Left ventricle myocardium superior (tissue), 1 donor: Measurements from ENCODE around the gene WDR31. TPM values are rescaled to one million over a fixed set of nuclear protein-coding genes. Genes with fewer than 3 reads are reported as not detected.
"Not testable (repeated sequence)": the region's sequence is repeated elsewhere in the genome, so short reads cannot be mapped to it uniquely, and the experiment has no call there.

Experiments
- ATAC-seq: fragments of 200-7000 bp; cut with Tn5 transposase; one replicate; pipeline ENCODE4 v1.9.1; 2020; ENCODE audit warnings: mild to moderate bottlenecking, moderate library complexity
- DNase-seq: peaks from one replicate; pipeline ENCODE4 v3.0.0-alpha.2; 2020
- intact Hi-C: fragments of 100-400 bp; cut with micrococcal nuclease; formaldehyde crosslinking; loops from one replicate; pipeline ENCODE4 v1.11.0; 2022
- total RNA-seq: library from RNA; stranded (reverse); fragmentation: NEBNext Ultra II Directional; extraction: Animal tissue kit (Norgen Biotek cat#: 25700); gene quantifications from one replicate; pipeline ENCODE4 v1.2.1, GENCODE V29; 2021
- donor health status: DM: no; HTN: yes; CAD: no; lungs with severe emphysema.

Gene WDR31
- total RNA-seq, 1 donor from 2014 or later: 12.9 TPM

DNA sequence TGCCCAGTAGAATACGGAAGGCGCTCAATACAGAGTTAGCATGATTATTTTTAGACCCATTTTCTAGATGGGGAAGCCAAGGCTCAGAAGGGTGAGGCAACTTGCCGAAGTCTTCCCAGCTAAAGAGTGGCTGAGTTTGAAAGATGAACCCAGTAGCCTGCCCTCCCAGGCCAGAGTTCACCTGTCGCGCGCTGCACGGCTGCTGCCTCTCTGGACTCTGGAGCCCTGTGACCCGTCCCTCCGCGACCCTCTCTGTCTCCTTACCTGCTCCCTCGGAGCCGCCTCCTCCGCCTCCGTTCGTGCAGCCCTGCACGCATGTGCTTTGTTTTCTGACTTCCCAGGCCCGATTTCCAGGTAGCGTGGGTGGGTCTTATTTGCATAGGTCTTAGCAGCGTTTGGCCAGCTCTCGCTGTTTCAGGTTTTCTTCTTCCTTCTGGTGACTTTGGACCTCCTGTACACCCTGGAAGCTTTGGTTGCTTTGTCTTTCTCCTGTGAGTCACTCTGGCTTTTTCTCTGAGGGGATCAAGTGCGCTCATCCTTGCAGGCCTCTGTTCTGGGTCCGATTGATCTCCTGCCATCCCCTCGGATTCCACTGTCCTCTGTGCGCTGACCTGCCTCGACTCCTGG, 37.2 kb downstream of the WDR31 start, which contains the start of gene RNF183:
TSS of gene RNF183 (minus strand) at position 585 of the 627 bp plus-strand sequence. CDS start 5,192 bp downstream, outside the sequence.
- intact Hi-C loops: no loop called here
- ATAC-seq: no peak
- no peak for DNase-seq

DNA sequence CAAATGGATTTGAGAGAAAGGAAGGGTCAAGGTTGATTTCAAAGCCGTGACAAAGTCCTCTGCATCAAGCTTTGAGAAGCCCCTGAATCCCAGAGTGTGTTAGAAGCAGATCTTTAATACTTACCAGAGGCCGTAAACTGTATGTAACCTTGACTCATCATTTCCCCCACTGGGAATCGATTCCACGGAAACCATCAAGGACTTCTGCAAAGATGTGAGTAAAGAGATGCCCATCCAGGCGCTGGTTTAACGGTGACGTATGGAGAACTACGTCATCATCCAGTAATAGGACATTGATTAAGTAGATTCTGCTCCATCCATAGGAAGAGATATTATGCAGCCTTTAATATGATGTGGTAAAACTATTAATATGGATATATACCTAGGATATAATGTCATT, 38.5 kb downstream of the WDR31 start:
- intact Hi-C loops: no loop called here
- DNase-seq (no peak), ATAC-seq (no peak)

DNA sequence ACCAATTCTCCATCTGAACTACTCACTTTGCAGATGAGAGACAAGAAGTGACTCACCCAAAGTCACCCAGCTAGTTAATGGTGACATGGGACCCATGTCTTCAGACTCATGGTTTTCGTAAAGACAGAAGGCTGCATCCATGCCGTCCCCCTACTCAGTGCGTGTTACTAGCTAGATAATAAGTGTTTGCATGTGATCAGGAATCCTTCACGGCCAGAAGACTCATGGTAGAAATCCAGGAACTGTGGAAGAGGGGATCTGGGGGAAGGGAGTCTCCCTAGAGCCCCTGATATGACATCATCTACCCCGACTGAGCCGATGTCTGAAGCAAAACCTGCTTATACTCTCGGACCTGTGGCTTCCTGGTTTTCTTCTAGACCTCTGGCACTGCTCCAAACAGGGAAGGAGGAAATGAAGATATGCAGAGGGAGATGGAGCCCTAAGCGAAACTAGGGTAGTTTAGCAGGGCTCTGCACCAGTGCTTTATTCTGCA, 40.2 kb downstream of the WDR31 start:
- no peak for DNase-seq
- intact Hi-C loops: no loop called here

DNA sequence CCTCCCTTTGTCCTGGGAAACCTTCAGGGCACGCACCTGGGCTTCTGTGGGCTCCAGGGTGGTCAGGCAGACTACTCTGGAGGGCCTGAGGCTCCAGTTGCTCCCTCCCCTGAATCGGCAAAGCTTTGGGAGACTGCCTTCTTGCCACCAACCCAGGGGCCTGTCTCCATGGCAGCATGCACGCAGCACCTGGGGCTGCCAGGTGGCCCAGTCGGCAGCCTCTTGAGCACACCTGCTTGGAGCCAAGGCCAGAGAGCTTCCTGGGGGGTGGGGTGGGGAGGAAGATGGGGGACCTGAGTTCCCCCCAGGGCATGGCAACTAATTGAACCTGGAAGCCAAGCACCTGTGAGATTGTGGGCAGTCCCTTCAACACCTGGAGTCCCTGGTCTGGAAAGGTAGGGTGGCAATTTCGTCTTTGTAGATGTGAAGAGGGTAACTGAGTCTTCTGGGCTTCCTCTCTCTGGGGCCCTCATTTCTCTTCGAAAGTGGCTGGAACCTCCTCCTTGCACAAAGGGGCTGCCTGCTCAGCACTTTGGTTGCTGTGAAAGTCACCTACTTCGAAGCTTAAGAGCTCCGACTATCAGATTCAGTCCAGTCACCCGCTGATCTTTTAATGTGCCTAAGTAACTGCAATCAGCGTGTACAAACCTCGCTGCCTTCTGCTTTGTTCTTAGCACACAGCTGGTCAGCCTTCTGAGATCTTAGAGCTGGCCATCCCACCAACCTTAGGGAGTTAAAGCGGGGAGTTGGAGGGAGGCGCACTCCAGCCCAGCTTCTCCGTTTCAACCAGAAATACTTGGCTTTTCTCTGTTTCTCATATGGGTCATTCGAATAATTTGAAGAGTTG, 40.9 kb downstream of the WDR31 start:
- intact Hi-C loops: no loop called here
- ATAC-seq (no peak), DNase-seq (no peak)

More for the DNA sequence above, 40.2 kb downstream of the WDR31 start:
- no peak for ATAC-seq

DNA sequence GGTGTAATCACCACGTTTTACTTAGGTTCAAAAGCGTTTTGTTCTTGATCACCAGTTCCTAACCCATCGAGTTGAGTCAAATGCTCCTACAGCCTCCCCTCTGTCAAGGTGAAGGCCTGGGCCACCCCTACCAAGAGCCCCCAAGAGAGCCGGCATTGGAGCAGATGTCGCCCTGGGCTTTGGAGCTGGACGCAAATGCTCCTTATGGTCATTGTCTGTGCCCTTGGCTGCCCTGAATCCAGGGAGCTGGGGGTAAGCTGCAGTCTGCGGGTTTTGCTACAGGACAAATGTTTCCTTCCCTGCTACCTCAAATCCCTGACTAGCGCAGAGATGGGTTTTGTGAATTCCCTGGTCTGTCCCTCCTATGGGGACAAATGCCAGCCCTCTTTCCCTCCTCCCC, 41.8 kb downstream of the WDR31 start:
- DNase-seq (no peak), ATAC-seq (no peak)
- intact Hi-C loops: no loop called here

DNA sequence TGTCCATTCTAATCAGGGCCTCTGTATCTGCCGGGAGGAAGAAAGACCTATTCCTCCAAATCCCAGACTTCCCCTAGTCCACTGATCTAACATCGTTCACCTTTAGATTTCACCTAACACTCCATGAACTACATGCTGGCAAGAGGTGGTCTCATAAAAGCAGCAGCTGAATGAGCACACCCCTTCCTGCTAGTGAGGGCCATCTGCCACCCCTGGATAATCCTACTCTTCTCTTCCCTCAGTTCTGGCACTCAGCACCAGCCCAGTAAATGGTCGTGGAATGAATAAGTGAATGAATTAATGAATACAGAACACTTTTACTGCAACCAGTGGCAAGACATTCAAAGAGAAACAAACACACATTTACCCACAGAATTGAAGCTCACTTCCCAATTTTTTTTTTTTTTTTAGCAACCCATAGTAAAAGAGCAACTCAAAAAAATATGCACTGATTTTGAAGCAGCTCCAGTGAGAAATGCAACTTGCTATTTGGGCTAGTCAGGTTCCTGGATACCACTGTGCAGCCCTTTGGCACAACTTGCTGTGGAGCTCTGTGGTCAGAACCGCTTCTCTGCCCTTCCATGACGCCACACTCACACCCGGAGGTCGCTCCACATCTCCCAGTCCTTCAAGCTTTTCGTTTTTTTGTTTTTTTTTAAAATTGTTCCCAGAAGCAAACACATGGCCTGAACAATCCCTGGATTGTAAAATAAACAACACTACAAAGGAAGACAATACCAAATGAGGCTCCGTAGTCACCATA, 43.1 kb downstream of the WDR31 start:
- ATAC-seq (no peak), DNase-seq (no peak)
- intact Hi-C loops: no loop called here

DNA sequence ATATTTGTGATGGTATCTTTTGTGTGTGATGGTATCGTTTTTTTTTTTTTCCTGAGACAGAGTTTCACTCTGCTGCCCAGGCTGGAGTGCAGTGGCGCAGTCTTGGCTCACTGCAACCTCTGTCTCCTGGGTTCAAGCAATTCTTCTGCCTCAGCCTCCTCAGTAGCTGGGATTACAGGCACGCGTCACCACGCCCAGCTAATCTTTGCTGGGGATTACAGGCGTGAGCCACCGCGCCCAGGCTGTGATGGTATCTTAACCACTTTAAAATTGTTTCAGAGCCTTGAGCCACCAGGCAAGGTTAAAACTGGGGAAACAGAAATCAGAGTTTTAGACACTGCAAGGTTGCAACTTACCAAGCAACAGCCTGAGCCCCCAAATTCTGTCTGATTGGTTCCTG, 43.8 kb downstream of the WDR31 start:
- intact Hi-C loops, DNase-seq, ATAC-seq: not testable (repeated sequence)

DNA sequence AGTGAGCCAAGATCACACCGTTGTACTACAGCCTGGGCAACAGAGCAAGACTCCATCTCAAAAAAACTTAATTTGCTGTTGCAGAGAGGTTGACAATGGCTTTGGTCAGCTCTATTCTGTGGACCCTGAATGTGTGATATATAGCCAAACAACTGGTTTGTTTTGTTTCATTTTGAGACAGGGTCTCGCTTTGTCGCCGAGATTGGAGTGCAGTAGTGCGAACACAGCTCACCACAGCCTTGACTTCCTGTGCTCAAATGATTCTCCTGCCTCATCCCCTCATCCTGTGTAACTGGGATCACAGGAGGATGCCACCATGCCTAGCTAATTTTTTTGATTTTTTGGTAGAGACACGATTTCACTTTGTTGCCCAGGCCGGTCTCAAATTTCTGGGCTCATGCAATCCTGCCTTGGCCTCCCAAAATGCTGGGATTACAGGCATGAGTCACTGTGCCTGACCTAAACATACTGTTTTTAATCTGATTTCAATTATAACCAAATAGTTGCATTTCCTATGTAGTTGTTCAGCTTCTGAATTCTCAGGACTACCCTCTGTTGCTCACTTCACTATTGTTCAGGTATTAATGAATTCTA, 46.7 kb downstream of the WDR31 start:
- no peak for ATAC-seq
- intact Hi-C loops: no loop called here

DNA sequence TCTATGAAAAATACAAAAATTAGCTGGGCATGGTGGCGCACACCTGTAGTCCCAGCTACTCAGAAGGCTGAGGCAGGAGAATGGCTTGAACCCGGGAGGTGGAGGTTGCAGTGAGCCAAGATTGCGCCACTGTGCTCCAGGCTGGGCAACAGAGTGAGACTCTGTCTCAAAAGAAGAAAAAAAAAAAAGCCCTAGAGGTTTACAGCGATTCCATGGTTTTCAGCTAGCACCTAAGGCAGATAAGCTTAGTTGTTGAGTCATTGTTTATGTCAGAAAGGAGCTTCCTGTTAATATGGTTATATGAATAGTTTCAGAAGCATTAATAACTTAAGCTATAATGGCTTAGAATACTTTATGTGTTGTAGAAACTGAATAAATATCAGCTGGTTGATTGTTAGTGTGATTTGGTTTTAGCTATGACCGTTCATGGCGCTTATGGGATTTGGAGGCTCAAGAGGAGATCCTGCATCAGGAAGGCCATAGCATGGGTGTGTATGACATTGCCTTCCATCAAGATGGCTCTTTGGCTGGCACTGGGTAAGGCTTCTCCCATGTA, 49.9 kb downstream of the WDR31 start:
- DNase-seq (no peak), ATAC-seq (no peak)
- intact Hi-C loops: no loop called here

More for the DNA sequence above, 46.7 kb downstream of the WDR31 start:
- no peak for DNase-seq

DNA sequence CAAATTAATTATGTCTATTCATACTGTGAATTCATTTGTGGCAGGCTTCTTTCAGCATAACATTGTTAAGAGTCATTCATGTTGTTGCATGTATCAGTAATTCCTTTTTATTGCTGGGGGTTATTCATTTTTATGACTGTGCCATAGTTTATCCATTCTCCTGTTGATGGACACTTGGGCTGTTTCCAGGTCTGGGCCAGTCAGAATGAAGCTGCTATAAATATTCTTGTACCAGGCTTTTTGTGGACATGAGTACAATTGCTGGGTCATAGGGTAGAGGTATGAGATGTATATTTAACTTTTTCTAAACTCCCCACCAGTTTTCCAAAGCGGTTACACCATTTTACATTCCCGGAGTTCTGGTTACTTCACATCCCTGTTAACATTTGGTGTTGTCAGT, 51.0 kb downstream of the WDR31 start:
- DNase-seq: no peak
- ATAC-seq: peak; percentile 84
- intact Hi-C loops: no loop called here

DNA sequence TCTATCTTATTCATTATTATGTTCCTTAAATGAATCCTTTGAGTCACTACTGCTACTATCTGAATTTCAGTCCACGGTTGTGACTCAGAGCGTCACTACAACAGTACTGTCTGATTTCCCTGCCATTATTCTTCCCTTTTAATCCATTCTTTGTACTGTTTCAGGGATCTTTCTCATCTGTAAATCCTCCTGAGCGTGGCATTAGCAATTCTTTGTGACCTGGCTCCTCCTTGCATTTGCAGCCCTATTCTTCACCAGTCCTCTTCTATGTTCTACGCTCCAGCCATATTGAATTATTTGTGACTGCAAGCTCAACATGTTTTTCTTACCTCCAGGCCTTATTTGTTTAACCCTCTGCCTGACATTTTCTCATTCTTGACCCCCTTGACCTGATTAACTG, 58.7 kb downstream of the WDR31 start:
- no peak for ATAC-seq
- intact Hi-C loops: no loop called here
- DNase-seq: no peak

DNA sequence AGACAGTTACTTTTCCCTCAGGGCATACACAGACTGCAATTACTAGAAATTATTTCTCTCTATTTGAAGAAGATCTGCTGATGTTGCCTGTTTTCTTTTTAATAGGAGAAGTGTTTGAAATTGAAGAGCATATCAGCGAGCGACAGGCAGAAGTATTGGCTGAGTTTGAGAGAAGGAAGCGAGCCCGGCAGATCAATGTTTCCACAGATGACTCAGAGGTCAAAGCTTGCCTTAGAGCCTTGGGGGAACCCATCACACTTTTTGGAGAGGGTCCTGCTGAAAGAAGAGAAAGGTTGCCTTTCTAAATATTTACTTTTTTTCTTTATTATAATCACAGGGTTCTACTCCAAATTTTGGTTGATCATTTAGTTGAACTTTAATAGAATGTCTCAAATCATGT, 61.2 kb downstream of the WDR31 start:
- intact Hi-C loops: no loop called here
- no peak for ATAC-seq
- no peak for DNase-seq

DNA sequence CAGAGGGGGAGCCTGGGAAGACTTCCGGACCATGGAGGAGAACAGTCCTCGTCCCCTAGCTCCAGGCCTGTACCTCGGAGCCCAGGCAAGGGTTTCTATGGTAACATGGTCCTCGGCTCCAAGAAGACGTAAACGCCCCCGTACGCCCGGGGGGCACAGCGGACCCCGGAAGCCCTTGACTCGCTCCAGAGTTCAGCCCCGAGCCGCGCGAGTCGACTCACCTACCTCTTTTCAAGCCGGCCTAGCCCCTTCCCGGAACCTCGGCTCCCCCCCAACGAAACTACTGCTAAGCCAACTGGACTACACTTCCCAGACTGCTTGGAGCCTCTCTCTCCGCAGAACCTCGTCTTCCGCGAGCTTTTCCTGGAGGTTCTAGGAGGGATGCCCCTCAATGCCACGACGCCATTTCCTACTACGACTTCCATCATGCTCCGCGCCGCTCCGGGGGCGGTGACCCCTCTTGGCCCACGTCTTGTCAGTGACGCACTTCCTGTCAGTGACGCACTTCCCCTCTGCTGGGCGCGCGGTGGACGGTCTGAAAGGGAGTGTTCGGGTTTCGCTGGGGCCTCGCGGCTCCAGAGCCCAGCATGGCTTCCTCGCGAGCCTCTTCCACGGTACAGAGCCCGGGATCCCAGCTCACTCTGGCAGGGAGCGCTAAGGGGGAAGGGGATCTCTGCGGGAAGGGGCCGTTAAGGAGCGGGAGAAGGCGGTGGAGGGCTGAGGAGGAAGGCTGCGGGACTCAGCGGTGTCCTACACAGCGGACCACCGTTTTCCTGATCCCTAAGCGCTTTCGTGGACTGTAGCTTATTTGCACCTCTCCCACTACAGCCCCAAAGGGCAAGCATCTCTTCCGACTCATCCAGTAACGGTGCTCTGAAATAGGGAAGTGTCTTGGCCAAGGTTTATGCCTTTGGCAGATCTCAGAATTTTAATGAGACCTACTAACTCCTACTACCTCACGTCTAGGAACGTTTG, 64.6 kb downstream of the WDR31 start, which contains the start of the genes CDC26 and PRPF4:
TSS of gene CDC26 (minus strand) at position 416 of the 975 bp plus-strand sequence. CDS start 3,065 bp downstream, outside the sequence.
TSS of gene PRPF4 (plus strand) at position 502 of the 975 bp plus-strand sequence. CDS start at position 588, 86 bp downstream.
- DNase-seq (peak; percentile 96), ATAC-seq (peak; percentile 97)
- intact Hi-C loops: no loop called here

DNA sequence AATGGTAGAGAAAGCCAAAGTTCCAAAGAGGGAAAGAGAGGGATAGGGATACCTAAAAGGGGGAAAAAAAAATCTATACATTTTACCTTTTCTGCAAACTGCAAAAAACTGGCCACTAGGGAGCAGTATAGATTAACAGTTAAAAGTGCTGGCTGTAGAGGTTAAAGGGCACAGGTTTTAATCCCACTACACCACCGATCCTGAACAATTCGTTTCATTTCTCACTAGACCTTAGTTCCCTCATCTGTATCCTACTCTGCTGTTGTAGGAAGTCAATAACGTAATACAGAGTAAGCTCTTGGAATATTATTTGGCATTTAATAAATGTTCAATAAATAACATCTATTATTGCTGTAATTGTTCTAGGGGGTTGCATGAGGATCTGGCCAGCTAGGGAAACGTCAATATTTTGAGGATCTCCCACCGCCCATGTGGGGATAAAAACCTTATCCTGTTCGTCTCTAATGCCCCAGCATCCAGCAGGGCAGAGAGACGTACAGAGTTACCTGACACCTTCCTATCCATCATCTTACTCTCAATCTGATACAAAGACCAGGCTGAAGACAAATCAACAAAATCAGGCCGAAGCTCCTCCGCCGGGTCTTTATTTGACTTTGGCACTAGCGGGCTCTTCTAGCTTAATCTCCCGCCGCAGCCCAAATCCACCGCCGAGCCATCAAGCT, 65.5 kb downstream of the WDR31 start:
- DNase-seq: no peak
- peak; percentile 52 for ATAC-seq
- intact Hi-C loops: no loop called here

DNA sequence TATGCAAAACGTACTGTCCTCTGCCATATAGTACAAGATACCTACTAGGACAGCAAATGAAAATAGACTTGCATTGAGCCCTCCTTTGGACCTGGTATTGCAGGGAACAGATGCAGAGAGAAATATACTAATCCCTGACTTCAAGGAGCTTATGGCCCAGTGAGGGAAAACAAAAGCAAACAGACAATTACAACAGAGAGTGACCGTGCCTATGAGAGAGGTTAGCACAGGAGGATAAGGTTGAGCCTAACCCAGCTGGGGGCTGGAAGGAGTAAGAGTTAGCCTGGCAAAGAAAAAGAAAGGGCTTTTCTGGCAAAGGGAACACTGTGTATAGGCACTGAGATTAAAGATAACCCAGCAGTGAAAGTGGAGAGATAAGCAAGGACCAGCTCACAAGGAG, 70.2 kb downstream of the WDR31 start:
- DNase-seq (no peak), ATAC-seq (no peak)
- intact Hi-C loops: no loop called here

DNA sequence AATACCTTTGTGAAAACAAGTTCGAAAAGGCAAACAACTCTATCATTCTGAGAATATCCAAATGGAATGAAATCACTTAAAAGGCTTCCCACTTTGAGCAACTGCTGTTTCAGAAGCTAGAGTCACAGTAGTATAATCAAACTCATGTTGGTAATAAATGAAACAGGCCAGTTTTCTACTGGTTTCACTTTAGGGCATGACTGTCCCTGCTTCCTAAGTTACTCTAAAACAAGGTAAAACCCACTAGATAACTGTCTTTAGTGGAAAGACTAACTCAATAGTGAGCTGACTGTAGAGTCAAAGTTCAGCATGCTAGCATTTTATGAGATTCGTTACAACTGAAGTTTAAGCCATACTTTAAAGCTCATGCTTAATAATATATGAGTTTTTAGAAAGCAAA, 70.7 kb downstream of the WDR31 start:
- intact Hi-C loops: no loop called here
- ATAC-seq (no peak), DNase-seq (no peak)

DNA sequence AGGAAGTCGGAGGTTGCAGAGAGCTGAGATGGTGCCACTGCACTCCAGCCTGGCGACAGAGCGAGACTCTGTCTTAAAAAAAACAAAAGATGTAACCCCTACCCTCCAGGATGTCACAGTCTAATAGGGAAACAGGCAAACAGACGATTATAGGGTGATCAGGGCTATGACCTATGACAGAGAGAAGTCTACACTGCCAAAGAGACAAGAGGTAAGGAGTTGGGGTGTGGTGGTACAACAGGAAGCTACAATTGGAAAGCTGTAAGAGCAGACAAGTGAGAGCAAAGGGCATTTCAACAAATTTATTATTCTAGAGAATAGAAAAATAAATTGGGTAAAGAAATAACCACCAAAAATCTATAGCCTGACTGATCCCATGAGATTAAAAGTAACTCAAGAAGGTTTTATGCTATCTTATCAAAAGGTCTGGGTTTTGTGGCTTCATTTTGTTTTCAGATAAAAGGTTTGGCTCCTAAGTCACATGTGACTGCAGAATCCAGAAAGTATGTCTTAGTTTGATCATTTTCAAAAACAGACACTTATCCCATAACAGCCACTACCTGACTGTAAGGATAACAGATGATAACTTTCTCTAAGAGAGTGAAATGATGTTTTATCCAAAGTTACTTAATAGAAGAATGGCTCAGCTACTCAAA, 72.0 kb downstream of the WDR31 start:
- intact Hi-C loops: no loop called here
- no peak for ATAC-seq
- no peak for DNase-seq
